DMS153 (cell line): ENCODE data around the gene ADIPOR2.
"Not testable (repeated sequence)": the region's sequence is repeated elsewhere in the genome, so short reads cannot be mapped to it uniquely, and the experiment has no call there.

Experiments used
- DNase-seq: peaks from one replicate; lab custom pipeline; 2025; lab: John Stamatoyannopoulos, UW

ADIPOR2 gene

DNA sequence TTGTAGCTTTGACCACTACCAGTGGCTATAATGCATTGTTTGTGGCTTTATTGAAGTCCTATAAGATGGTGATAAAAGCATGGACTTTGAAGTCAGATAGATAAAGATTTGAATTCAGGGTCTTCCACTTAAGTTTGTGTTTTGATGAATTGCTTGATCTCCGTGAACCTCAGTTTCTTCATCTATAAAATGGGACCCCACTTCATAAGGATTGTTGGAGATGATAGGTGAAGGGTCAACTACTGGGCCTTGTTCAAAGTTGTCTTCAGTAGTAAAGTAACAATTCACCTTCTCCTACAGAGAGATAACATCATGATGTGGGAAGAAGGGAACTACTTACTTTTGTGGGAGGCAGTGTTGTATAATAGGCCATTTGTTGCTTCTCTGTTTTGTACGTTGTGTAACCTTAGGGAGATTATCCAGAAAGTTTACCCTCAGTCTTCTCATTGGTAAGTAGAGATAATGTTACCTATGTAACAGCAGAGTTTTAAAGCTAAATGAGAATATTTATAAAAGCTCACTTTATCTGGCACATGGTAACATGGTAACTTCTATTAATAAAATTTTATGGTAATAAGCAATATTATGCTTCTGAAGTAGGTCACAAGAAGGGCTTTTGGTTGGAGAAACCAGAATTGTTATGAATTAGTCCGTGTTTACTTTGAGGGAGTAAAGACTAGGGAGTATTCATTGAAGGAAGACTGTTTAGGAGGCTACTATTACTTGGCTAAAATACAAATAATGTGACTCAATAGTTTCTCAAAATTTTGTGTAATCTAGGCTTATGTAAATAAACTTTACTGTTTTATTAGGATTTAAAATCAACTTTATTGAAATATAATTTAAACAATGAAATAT lies 15.1 kb downstream of the ADIPOR2 start:
- no peak for DNase-seq

DNA sequence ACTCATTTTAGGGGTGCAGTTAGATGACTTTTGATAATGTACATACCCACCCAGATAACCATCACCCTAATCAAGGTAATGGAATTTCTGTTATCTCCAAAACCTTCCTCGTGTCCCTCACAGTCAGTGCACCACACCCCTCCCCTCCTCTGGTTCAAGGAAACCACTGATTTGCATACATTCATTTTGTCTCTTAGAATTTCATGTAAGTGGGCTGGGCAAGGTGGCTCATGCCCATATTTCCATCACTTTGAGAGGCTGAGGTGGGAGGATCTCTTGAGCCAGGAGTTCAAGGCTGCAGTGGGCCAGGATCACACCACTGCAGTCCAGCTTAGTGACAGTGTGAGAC lies 15.7 kb downstream of the ADIPOR2 start:
- DNase-seq: no peak

DNA sequence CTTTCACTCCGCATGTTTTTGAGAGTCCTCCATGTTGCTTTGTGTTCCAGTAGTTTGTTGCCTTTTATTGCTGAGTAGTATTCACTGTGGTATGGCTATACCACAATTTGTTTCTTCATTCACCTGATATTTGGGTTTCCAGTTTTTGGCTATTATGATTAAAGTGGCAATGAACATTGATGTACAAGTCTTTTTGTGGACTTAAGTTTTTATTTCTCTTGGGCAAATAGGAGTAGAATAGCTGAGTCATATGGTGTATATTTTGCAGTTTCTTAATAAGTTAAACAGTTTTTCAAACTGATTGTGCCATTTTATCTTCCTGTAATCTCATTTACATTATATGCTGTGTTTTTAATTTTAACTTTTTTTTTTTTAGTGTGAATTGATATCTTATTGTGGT lies 16.2 kb downstream of the ADIPOR2 start:
- DNase-seq: no peak

DNA sequence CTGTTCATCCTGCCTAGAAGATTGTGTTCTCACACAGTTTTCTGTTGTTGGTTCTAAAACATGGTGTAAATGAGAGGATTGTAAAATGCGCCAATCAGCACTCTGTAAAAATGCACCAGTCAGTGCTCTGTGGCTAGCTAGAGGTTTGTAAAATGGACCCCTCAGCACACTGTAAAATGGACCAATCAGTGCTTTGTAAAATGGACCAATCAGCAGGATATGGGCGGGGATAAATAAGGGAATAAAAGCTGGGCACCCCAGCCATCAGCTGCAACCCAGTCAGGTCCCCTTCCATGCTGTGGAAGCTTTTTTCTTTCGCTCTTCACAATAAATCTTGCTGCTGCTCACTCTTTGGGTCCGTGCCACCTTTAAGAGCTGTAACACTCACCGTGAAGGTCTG lies 19.1 kb downstream of the ADIPOR2 start:
- DNase-seq: not testable (repeated sequence)

DNA sequence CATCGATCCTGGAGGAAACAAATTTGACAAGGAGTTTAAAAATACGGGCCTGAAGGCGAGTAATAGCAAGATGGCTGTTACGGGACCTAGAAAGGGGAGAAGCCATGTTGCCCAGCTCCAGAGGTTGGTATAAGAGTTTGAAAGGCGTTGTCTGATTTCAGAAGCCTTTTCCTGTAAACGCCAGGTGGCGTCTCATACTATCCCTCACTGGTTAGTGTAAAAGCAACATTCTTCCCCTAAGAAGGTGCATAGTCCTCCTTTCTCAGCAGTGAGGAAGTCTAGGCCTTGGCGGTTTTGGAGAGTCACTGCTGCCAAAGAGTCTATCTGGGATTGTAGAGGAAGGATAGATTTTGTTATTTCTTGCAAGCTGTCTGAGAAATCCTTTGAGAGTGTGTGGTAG lies 20.0 kb downstream of the ADIPOR2 start:
- DNase-seq: not testable (repeated sequence)

DNA sequence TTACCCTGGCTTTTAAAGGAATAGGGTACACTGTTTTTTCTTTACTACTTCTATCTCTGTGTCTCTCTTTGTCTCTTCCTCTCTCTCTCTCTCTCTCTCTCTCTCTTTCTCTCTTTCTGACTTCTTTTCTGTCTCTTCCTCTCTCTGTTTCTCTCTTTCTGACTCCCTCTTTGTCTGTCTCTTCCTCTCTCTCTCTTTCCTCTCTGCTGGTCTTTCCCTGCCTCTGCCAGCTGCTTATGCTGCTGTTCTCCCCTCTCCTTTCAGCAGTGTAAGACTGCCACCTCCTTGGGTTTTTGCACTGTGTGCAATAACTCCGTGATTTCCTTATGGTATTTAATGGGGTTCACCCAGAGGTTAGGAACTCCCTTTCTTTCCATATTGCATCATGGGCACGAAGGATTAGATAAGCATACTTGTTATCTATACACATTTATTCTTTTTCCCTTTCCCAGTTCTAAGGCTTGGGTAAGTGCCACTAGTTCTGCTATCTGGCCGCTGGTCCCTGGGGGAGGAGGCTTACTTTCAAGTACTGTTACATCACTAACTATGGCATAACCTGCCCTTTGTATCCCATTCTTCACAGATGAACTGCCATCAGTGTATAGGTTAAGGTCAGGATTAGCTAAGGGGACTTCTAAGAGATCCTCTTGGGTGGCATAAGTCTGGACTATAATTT lies 20.8 kb downstream of the ADIPOR2 start:
- DNase-seq: not testable (repeated sequence)

DNA sequence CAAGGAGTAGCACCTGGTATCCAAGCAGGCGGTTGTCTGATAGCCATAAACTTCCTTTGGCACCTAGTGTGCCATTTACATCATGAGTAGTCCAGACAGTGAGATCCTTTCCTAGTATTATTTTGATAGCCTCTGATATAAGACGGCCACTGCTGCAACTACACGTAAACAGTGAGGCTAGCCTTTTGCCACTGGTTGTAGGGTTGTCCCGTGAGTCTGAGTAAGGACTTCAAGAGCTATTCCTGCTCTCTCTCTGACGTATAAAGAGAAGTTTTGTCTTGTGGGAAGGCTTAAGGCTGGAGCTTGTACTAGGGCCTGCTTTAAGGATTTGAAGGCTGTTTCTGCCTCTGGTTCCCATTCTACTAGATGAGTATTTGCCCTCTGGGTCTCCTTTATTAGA lies 21.4 kb downstream of the ADIPOR2 start:
- not testable (repeated sequence) for DNase-seq

DNA sequence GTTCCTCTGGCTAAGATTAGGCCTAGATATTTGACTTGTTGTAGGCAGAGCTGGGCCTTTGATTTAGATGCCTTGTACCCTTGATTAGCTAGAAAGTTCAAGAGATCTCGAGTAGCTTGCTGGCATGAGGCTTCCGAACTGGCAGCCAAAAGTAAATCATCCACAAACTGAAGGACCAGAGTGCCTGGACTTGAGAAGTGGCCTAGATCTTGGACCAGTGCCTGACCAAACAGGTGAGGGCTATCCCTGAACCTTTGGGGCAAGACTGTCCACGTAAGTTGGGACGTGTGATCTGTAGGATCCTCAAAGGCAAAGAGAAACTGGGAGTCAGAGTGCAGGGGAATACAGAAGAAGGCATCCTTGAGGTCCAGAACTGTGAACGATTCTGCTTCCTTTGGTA lies 22.0 kb downstream of the ADIPOR2 start:
- not testable (repeated sequence) for DNase-seq

DNA sequence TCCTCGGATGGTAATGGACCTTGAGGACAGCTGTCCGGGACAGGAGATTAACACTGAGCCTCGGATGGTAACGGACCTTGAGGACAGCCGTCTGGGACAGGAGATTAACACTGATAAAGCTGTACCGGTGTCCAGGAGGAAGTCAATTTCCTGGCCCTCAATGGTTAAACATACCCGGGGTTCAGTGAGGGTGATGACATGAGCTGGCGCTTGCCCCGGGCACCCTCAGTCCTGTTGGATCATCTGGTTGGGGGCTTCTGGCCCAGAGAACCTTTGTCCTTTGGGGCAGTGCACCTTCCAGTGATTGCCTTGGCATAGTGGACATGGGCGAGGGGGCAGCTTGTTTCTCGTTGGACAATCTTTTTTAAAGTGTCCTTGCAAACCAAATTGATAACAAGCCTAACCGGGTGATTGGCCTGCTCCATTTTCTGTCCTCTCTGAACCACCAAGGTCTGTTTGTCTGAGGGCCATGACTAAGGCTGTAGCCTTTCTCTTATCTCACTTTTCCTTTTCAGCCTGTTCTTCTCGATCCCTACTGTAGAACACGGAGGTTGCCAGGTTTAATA lies 23.0 kb downstream of the ADIPOR2 start:
- DNase-seq: not testable (repeated sequence)

DNA sequence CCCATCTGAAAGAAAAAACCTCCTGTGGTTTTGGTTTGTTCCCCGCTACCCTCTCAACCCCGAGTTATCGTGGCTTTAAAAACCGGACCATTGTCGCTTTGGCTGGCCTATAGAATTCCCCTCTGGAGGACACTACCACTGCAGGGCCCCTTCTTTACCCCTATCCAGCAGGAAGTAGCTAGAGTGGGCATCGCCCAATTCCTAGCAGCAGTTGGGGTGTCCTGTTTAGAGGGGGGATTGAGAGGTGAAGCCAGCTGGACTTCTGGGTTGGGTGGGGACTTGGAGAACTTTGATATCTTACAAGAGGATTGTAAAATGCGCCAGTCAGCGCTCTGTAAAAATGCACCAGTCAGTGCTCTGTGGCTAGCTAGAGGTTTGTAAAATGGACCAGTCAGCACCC lies 24.6 kb downstream of the ADIPOR2 start:
- not testable (repeated sequence) for DNase-seq

DNA sequence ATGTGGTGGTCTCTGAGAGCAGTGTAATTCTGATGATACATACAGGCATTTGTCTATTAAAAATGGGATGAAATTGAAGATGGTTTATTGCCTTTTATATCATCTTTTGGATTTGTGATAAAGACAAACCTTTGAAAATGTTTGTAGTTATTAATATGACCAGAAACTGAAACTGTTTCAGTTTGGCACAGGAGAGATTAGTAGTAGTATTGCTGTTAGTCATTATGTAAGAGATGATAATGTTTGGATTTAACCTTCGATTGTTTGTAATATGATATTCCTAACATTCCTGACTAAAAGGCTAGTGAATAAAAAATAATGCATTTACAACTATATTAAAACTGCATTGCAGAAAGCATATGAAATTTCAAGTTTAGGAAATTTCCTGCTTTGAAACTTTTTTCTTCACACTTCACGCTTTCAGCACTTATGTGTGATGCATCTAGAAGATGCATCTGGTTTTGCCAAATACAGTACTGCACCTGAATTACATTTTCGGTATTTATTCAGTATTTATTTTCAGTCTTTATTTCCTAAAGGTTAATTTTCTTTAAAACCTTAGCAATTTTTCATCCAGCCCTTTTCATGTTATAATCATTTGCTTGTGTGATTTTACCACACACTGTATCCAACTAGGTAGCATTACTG lies 25.5 kb downstream of the ADIPOR2 start:
- no peak for DNase-seq

DNA sequence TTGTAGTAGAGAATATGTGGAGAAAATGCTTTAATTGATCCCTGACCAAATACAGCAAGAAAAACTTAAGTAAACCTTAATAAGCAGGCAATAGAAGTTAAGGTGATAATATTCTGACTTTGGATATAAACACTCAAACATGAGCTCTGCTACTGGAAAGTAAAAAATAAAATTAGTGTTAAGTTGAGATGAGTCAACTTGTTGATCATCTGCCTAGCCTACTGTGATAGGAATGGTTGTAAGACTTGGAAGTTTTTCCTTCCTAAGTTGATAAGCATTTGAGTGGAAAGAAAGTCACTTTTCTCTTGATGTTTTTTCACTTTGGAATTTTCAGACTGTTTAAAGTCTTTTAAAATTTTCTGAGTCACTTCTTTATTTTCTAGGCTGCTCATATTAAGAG lies 26.0 kb downstream of the ADIPOR2 start:
- no peak for DNase-seq

DNA sequence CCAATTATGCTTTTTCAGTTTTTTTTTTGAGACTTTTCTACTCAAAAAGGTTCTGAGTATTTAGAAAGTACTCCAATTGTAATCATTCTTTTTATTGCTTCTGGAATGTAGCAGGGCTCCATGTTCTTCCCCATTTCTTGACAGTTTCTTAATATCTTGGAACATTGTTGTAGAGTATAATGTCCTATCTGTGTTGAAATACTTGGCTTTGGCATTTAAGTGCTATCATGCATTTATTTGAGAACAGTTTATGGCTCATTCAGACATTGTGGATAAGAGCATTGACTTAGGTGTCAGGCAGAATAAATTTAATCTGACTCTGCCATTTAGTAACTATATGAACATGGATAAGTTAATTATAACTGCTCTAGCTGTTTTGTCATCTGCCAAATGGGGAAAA lies 28.3 kb downstream of the ADIPOR2 start:
- no peak for DNase-seq

DNA sequence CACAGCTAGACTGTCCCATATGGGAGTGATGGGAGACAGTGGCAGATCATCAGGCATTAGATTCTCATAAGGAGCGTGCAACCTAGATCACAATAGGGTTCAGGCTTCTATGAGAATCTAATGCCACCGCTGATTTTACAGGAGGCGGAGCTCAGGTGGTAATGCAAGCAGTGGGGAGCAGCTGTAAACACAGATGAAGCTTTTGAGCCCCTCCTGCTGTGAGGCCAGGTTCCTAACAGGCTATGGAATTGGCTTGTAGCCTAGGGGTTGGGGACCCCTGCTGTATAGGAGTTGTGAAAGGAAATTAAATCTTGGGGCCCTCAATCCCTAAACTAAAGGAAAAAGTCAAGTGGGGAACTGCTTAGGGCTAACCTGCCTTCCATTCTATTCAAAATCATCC lies 29.6 kb downstream of the ADIPOR2 start:
- DNase-seq: no peak

DNA sequence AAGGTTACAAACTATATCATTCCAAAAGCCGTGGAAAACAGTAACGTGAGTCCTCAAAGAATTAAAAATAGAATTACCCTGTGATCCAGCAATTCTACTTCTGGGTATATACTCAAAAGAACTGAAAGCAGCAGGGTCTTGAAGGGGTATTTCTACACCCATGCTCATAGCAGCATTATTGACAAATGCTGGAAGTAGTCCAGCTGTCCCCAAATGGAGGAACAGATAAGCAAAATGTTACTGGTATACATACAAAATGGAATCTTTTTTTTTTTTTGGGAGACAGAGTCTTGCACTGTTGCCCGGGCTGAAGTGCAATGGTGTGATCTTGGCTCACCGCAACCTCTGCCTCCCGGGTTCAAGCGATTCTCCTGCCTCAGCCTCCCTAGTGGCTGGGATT lies 32.9 kb downstream of the ADIPOR2 start:
- no peak for DNase-seq

DNA sequence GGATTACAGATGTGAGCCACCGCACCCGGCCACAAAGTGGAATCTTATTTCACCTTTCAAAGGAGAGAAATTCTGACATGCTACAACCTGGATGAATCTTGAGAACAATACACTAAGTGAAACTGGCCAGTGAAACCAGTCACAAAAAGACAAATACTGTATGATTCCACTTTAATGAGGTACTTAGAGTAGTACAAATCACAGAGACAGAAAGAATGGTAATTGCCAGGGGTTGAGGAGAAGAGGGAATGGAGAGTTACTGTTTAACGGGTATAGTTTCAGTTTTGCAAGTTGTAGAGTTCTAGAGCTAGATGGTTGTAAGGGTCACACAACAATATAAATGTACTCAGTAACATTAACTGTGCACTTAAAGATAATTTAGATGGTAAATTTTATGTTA lies 33.4 kb downstream of the ADIPOR2 start:
- no peak for DNase-seq

DNA sequence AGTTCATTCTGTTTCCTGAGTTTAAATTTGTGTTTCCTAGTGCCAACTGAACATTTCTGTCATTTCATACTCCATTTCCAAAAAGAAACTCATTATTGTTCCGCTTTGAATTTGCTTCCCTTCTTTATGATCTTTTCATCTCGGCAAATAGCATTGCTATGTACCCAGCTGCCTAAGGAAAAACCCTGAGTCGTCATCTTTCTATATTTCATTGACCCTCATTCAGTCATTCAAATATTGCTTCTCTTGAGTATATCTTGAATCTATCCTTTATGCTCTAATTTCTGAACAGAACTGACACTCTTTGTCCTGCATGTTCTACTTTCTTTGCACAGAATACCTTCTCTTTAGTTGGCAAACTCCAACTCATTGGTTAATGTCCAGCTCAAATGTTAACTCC lies 35.9 kb downstream of the ADIPOR2 start:
- DNase-seq: no peak

DNA sequence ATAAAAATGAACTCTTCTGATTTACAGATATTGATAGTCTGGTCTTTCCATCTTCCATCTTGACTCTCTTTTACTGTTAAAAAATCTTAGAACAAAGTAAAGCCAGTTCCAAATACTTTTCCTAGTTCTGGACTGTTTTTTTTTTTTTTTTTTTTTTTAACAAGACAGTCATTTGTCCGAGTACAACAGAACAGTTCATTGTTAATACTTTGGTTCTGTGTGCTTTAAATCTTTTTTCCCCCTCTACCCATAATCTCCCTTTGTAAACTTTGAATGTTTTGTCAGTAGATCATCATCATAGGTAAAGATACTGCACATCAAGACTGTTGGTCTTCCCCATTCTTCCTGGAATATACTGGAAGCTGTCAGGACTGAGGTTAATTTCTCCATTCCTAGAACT lies 38.0 kb downstream of the ADIPOR2 start:
- DNase-seq: no peak

DNA sequence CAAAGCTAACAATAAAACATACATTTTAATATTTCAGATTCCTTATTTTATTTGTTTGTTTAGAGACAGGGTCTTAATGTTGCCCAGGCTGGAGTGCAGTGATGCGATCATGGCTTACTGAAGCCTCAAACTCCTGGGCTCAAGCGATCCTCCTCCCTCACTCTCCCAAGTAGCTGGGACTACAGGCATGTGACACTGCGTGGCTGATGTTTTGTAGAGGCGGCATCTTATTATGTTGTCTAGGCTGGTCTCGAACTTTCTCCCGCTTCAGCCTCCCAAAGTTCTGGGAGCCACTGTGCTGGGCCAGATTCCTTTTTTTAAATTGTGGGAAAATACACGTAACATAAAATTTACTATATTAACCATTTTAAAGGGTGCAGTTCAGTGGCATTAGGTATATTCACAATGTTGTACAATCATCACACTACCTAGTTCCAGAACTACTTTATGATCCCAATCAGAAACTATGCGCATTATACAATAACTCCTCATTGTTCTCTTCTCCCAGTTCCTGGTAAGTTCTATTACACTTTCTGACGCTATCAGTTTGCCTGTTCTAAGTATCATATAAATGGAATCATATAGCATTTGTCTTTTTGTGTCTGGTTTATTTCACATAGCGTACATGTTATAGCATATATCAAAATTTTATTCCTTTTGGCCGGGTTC lies 40.3 kb downstream of the ADIPOR2 start:
- no peak for DNase-seq

DNA sequence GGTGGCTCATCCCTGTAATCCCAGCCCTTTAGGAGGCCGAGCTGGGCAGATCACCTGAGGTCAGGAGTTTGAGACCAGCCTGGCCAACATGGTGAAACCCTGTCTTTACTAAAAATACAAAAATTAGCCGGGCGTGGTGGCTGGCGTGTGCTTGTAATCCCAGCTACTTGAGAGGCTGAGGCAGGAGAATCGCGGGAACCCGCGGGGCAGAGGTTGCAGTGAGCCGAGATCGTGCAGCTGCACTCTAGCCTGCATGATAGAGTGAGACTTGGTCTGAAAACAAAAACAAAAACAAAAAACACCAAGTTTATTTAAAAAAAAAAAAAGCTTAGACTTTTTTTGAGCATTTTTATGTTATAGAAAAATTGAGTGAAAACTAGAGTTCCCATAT lies 40.8 kb downstream of the ADIPOR2 start:
- not testable (repeated sequence) for DNase-seq

DNA sequence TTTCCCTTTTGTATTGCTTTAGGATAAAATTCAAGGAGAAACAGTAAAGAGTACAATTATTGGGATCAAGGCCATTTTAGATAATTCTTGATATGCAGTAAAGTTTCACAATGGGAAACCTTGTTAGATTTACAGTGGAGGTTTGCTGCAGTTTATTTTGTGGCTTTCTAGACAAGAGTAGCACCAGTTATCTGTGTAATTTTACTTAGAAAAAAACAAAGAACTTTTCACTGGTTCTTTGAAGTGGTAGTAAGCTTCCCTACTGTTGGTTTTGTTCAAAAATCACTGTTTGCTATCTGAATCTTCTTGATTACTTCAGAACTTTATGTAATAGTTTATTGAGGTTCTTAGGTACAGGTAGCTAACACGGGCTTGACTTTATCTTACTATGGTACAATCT lies 42.0 kb downstream of the ADIPOR2 start:
- DNase-seq: no peak

DNA sequence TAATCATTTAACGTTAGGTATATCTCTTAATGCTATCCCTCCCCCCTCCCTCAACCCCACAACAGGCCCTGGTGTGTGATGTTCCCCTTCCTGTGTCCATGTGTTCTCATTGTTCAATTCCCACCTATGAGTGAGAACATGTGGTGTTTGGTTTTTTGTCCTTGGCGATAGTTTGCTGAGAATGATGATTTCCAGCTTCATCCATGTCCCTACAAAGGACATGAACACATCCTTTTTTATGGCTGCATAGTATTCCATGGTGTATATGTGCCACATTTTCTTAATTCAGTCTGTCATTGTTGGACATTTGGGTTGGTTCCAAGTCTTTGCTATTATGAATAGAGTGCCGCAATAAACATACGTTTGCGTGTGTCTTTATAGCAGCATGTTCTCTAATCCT lies 42.8 kb downstream of the ADIPOR2 start:
- not testable (repeated sequence) for DNase-seq
